HL-60 (cell line): Measurements from ENCODE around the gene UBTD2.

Source experiments
- DNase-seq, 2 experiments: peaks; one replicate each; pipeline ENCODE4 v3.0.0-alpha.2; 2010 to 2020; ENCODE audit warnings: low read depth in 1 of 2, low spot score in 1 of 2
- H3K27ac ChIP-seq: fragments of 250-450 bp; sonication (Bioruptor Pico); replicated peaks from 2 replicates; pipeline ENCODE4 v1.5.1; 2020; ENCODE audit warnings: mild to moderate bottlenecking, moderate library complexity
- H3K27me3 ChIP-seq: fragments of 250-450 bp; sonication (Bioruptor Pico); 2 replicates; pipeline ENCODE4 v1.5.1; 2021; ENCODE audit warnings: mild to moderate bottlenecking, moderate library complexity; ENCODE audit not compliant: insufficient read depth, poor library complexity, severe bottlenecking
- H3K4me3 ChIP-seq: replicated peaks from 2 replicates; pipeline ENCODE4 v1.5.1; 2011; ENCODE audit warnings: mild to moderate bottlenecking, control low read depth, low read length; ENCODE audit not compliant: insufficient read depth
- CTCF ChIP-seq: IDR thresholded peaks from one replicate; pipeline ENCODE4 v1.5.1; 2011; ENCODE audit warnings: low read length, control low read depth, inconsistent platforms; ENCODE audit not compliant: insufficient read depth
- GABPA ChIP-seq: IDR thresholded peaks from 2 replicates; pipeline ENCODE4 v1.6.1; 2012; ENCODE audit warnings: low read depth
- POLR2AphosphoS5 ChIP-seq: IDR thresholded peaks from 2 replicates; pipeline ENCODE4 v1.6.1; 2012; ENCODE audit warnings: low read depth
- REST ChIP-seq: IDR thresholded peaks from 2 replicates; pipeline ENCODE4 v1.6.1; 2012; ENCODE audit warnings: low read depth; ENCODE audit not compliant: insufficient replicate concordance
- SPI1 ChIP-seq: IDR thresholded peaks from 2 replicates; pipeline ENCODE4 v1.6.1; 2012; ENCODE audit warnings: low read depth, mild to moderate bottlenecking, borderline replicate concordance

UBTD2 gene

GRCh38 chr5:172182291-172182690 lies 101.3 kb downstream of the UBTD2 start:
- no peak for DNase-seq
- H3K27ac ChIP-seq = no peak overlapping the region
- H3K27me3 ChIP-seq = no peaks in the 10 kb centered on the region
- TF ChIP-seq REST (no peak), POLR2AphosphoS5 (no peak), SPI1 (no peak), CTCF (no peak), GABPA (no peak)
- no peak overlapping the region for H3K4me3 ChIP-seq

GRCh38 chr5:172180936-172181335 lies 102.6 kb downstream of the UBTD2 start:
- no peak overlapping the region for H3K4me3 ChIP-seq
- no peak for TF ChIP-seq POLR2AphosphoS5
- TF ChIP-seq GABPA = no peak
- no peak for TF ChIP-seq SPI1
- no peak for TF ChIP-seq REST
- no peak for TF ChIP-seq CTCF
- no peaks in the 10 kb centered on the region for H3K27me3 ChIP-seq
- peak overlapping the region; percentile 82; the same call in 1 of the 2 replicates for H3K27ac ChIP-seq
- DNase-seq = no peak

DNA sequence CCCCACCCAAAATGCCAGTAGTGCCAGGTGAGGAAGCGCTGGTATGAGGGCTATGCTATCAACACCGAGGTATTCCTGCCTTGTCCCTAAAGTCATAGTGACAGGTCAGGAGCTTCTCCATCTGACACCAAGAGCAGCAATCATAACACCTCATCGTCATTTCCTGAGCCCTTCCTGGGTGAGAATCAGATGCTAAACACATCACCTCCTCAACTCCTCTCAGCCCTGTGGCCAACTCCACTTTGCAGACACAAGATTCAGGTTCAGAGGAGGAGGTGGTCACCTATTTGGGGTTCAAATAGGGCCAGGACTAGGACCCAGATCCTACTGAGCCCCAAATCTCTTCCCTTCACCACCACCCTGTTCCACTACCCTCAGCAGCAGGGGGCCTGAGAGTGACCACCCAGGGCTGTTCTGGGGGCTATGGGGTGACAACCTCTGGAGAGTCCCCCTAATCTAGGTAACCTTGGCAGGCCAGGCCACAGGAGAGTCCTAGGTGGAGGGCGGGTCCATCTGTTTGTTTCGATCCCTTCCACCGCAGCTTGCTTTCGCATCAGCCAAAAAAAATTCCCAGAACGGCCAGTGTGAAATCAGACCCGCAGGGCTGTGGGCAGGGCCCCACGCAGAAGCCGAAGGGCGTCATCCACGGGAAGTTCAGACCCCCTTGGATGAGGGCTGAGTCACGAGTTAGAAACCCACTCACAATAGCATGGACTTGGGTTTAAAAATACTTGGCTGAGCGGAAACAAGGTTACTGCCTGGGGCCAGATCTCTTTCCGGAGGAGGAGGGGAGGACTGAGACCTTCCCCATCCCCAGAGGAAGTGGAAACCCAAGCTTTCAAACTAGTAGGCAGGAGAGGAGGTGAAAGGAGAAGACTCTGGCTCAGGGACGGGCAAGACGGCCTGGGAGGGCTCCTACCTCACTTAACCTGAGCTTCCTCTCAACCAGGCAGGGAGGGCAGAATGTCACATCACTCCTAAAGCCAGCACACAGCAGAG lies 104.3 kb downstream of the UBTD2 start:
- peak; percentile 89 for TF ChIP-seq SPI1
- no peak for TF ChIP-seq REST
- TF ChIP-seq POLR2AphosphoS5 = 0 out of 2 replicates have a peak, but pooled peaks have one; percentile 49
- peak; percentile 60 for TF ChIP-seq GABPA
- Histone ChIP-seq H3K4me3 (peak overlapping the region; percentile 15), H3K27ac (peak overlapping the region; percentile 82), H3K27me3 (no peaks in the 10 kb centered on the region)
- DNase-seq = peak; percentile 65 to 89
